Fibroblast of pulmonary artery (primary cell): Measurements from ENCODE around the gene SORCS2.

Experiments
- DNase-seq: peaks from one replicate; pipeline ENCODE4 v3.0.0-alpha.2; 2010; ENCODE audit warnings: low read depth
- H3K4me3 ChIP-seq: replicated peaks from 2 replicates; pipeline ENCODE4 v1.5.1; 2011; ENCODE audit warnings: low read depth, mild to moderate bottlenecking, control low read depth, low read length, moderate library complexity
- CTCF ChIP-seq: IDR thresholded peaks from 2 replicates; pipeline ENCODE4 v1.5.1; 2011; ENCODE audit warnings: mild to moderate bottlenecking, control low read depth, low read length, inconsistent platforms; ENCODE audit errors: missing control alignments

Gene SORCS2

GRCh38 chr4:7155590-7156071 is 36.7 kb upstream of the SORCS2 start:
- TF ChIP-seq CTCF = no peak
- peak; percentile 44 for DNase-seq
- no peak overlapping the region for H3K4me3 ChIP-seq

GRCh38 chr4:7156328-7156727 is 36.0 kb upstream of the SORCS2 start:
- TF ChIP-seq CTCF = no peak
- DNase-seq = no peak
- H3K4me3 ChIP-seq = no peak overlapping the region

DNA sequence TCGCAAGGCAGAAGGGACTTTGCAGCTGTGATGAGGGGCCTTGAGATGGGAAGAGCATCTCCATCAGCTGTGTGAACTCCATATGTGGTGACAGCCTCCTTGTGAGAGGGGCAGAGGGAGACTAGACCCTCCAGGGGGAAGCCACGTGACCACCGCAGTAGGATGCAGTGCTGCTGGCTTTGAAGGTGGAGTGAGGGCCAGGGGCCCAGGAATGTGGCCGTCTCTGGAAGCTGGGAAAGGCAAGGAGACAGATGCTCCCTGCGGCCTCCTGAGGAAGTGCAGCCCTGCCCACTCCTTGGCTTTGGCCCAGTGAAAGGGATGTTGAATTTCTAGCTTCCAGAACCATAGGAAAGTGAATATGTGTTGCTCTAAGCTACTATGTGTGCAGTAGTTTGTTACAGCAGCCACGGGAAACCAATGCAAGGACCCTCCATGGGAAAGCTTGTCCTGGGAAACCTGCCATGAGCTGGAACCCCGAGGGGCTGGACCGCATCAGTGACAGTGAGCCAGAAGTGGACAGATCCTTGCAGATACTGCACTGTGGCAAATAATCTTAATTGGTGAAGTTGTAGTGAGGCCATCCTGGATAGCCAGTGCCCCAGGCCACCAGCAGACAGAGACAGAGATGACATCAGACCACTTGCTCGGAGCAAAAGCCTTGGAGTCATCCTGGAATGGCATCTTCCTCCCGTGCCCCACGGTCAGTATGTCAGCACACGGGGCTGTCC is 35.4 kb upstream of the SORCS2 start:
- peak; percentile 76 for TF ChIP-seq CTCF
- DNase-seq = peak; percentile 50
- no peak overlapping the region for H3K4me3 ChIP-seq

DNA sequence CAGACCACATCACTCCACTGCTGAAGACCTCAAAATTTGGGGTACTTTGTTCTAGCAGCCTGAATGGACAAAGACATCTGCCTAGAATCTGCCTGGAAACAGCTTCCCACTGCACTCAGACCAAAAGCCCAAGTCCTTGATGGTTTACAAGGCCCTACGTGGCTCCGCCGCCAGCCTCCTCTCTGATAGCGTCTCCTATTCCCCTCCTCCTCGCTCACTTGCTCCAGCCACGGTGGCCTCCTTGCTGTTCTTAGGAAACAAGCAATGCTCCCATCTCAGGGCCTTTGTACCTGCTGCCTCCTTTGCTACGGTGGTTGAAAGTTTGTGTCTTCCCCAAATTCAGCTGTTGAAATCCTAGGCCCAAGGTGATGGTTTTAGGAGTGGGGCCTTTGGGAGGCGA is 34.7 kb upstream of the SORCS2 start:
- no peak overlapping the region for H3K4me3 ChIP-seq
- no peak for TF ChIP-seq CTCF
- DNase-seq = no peak

DNA sequence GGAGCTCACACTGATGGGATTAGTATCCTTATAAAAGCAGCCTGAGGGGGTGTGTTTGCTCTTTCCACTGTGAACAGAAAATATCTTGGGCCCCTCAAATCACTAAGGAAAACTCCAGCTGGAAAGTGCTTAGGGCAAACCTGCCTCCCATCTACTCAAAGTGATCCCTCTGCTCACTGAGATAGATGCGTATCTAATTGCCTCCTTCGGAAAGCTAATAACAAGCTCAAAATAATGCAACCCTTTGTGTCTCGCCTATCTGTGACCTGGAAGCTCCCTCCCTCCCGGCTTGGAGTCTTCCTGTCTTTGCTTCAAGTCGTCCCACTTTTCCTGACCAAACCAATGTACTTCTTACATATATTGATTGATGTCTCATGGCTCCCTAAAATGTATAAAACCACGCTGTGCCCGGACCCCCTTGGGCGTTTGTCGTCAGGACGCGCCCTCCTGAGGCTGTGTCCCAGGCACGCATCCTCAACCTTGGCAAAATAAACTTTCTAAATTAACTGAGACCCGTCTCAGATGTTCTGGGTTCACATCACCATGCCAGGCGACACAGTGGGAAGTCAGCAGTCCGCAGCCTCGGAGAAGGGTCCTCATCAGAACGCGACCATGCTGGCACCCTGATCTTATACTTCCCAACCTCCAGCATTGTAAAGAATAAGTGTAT is 34.1 kb upstream of the SORCS2 start:
- no peak for DNase-seq
- no peak overlapping the region for H3K4me3 ChIP-seq
- TF ChIP-seq CTCF = no peak

GRCh38 chr4:7158991-7159390 is 33.3 kb upstream of the SORCS2 start:
- no peak for DNase-seq
- TF ChIP-seq CTCF = no peak
- no peak overlapping the region for H3K4me3 ChIP-seq

DNA sequence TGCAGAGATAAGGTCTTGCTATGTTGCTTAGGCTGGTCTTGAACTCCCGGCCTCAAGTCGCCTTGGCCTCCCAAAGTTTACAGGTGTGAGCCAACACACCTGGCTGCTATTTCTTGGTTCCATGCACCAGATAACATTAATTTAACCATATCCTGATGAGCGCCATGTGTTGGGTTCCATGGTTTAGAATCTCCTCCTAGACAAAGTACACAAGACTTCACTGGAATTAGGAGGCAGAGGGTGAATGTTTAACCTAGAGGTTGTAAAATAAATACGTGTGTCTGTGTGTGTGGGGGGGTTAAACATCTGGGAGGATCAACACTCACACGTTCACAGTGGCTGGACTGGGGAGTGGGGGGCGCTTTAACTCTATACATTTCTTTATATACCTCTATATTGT is 32.4 kb upstream of the SORCS2 start:
- TF ChIP-seq CTCF = no peak

More for the DNA sequence above, 32.4 kb upstream of the SORCS2 start:
- no peak overlapping the region for H3K4me3 ChIP-seq
- no peak for DNase-seq
